Keratinocyte (primary cell): Measurements from ENCODE around the gene PRKAR1B.

Source experiments
- EZH2 ChIP-seq: IDR thresholded peaks from one replicate; pipeline ENCODE4 v1.6.1; 2012; ENCODE audit warnings: inconsistent platforms, mild to moderate bottlenecking, low read length, moderate library complexity
- TF ChIP-seq, protein P1 (sequence below), 3 experiments: IDR thresholded peaks in 1 of 3; conservative IDR thresholded peaks in 1 of 3; optimal IDR thresholded peaks in 1 of 3; 2 replicates in 2 of 3; 3 replicates in 1 of 3; pipeline versions ENCODE3 to v1.5.1; 2011; ENCODE audit warnings: low read length in 3 of 3, mild to moderate bottlenecking in 3 of 3, moderate library complexity in 2 of 3, control low read depth in 1 of 3, inconsistent platforms in 1 of 3; ENCODE audit not compliant: insufficient read depth in 2 of 3; ENCODE audit errors: extremely low read depth in 1 of 3

DNA sequence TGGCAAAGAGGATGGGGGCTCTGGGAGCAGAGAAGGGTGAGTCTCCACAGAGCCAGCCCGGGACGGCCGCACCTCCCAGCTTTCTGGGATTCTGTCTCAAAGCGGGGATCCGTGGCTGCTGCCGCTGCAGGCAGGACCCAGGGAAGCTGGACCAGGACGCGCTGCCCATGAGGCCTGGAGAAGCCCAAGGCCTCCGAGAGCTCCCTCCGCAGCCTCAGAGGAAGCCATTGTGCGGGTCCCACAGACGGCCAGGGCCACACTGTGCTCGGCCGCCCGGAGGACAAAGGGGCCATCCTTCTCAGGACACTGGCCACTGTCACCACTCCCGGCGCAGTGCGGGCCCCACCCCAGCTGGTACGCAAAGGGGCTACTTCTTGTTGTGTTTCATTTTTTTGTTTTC, 128.2 kb downstream of the PRKAR1B start:
- TF ChIP-seq, protein P1, sequence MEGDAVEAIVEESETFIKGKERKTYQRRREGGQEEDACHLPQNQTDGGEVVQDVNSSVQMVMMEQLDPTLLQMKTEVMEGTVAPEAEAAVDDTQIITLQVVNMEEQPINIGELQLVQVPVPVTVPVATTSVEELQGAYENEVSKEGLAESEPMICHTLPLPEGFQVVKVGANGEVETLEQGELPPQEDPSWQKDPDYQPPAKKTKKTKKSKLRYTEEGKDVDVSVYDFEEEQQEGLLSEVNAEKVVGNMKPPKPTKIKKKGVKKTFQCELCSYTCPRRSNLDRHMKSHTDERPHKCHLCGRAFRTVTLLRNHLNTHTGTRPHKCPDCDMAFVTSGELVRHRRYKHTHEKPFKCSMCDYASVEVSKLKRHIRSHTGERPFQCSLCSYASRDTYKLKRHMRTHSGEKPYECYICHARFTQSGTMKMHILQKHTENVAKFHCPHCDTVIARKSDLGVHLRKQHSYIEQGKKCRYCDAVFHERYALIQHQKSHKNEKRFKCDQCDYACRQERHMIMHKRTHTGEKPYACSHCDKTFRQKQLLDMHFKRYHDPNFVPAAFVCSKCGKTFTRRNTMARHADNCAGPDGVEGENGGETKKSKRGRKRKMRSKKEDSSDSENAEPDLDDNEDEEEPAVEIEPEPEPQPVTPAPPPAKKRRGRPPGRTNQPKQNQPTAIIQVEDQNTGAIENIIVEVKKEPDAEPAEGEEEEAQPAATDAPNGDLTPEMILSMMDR (optimal IDR thresholded peaks at IDR 0.05 in 1 of 3, IDR thresholded peaks at IDR 0.05 in 1 of 3, conservative IDR thresholded peaks at IDR 0.05 in 1 of 3; ENCODE audit: extremely low read depth in 1 of 3, insufficient read depth in 2 of 3, low read length in 3 of 3) = no peak
- no peak for TF ChIP-seq EZH2
